Left forelimb (tissue), 1 donor: ENCODE measurements around the gene WEE2.

Experiments
- DNase-seq: peaks from one replicate; pipeline ENCODE4 v3.0.0-alpha.2; 2018; ENCODE audit warnings: low spot score

WEE2 gene

GRCh38 chr7:141691540-141691939, 16.6 kb upstream of the WEE2 start:
- DNase-seq = no peak

- DNase-seq = no peak
Measured at GRCh38 chr7:141691961-141692360, 16.2 kb upstream of the WEE2 start.

- DNase-seq = no peak
Measured at GRCh38 chr7:141693082-141693481, 15.1 kb upstream of the WEE2 start.

- no peak for DNase-seq
Measured at GRCh38 chr7:141695803-141696289, 12.3 kb upstream of the WEE2 start.

GRCh38 chr7:141696348-141696747, 11.8 kb upstream of the WEE2 start:
- no peak for DNase-seq

GRCh38 chr7:141697211-141697871, 10.8 kb upstream of the WEE2 start:
- DNase-seq = no peak

- no peak for DNase-seq
Measured at GRCh38 chr7:141698247-141699015, 9.7 kb upstream of the WEE2 start.

GRCh38 chr7:141699860-141700259, 8.3 kb upstream of the WEE2 start:
- no peak for DNase-seq

GRCh38 chr7:141700296-141700847, 7.8 kb upstream of the WEE2 start:
- DNase-seq = no peak

- DNase-seq = no peak
Measured at GRCh38 chr7:141700848-141701371, 7.2 kb upstream of the WEE2 start.

GRCh38 chr7:141701489-141702046, 6.6 kb upstream of the WEE2 start:
- DNase-seq = peak; percentile 68

- no peak for DNase-seq
Measured at GRCh38 chr7:141702047-141702567, 6.0 kb upstream of the WEE2 start, which contains the start of gene DENND11. Gene DENND11, minus strand, starts transcription at chr7:141702166. Its CDS starts 13 bp downstream, at chr7:141702153.

- DNase-seq = no peak
Measured at GRCh38 chr7:141702892-141703291, 5.3 kb upstream of the WEE2 start.

- no peak for DNase-seq
Measured at GRCh38 chr7:141704112-141704511, 4.0 kb upstream of the WEE2 start.

- DNase-seq = no peak
Measured at GRCh38 chr7:141704741-141705140, 3.4 kb upstream of the WEE2 start.

GRCh38 chr7:141706239-141707064, 1.7 kb upstream of the WEE2 start:
- no peak for DNase-seq

GRCh38 chr7:141709318-141709717, 1.2 kb downstream of the WEE2 start:
- DNase-seq = no peak

- DNase-seq = no peak
Measured at GRCh38 chr7:141709749-141710148, 1.6 kb downstream of the WEE2 start.

GRCh38 chr7:141710301-141710700, 2.1 kb downstream of the WEE2 start:
- DNase-seq = no peak

- DNase-seq = no peak
Measured at GRCh38 chr7:141712603-141713255, 4.6 kb downstream of the WEE2 start.

- DNase-seq = no peak
Measured at GRCh38 chr7:141713890-141714289, 5.7 kb downstream of the WEE2 start.
